Loucy (cell line): ENCODE measurements around the gene GALNT12.

Experiments used
- H2AFZ ChIP-seq: fragments of 200-600 bp; sonication (generic); 2 replicates; pipeline ENCODE4 v1.6.0; 2016; ENCODE audit warnings: antibody characterized with exemption, mild to moderate bottlenecking, low read length, moderate library complexity
- H3F3A ChIP-seq: fragments of 200-600 bp; 2 replicates; pipeline ENCODE4 v1.6.0; 2016; ENCODE audit warnings: antibody characterized with exemption, low read depth, mild to moderate bottlenecking
- H3K27me3 ChIP-seq: fragments of 200-600 bp; sonication (generic); 2 replicates; pipeline ENCODE4 v1.6.1; 2014; ENCODE audit warnings: low read length, mild to moderate bottlenecking; ENCODE audit not compliant: insufficient read depth, poor library complexity, severe bottlenecking
- H3K36me3 ChIP-seq: fragments of 200-600 bp; sonication (generic); 2 replicates; pipeline ENCODE4 v1.6.1; 2016; ENCODE audit warnings: low read length; ENCODE audit not compliant: insufficient read depth
- H3K4me1 ChIP-seq: fragments of 200-600 bp; sonication (generic); 2 replicates; pipeline ENCODE4 v1.5.1; 2014; ENCODE audit warnings: low read length, mild to moderate bottlenecking; ENCODE audit not compliant: insufficient read depth, poor library complexity, severe bottlenecking
- H3K4me2 ChIP-seq: fragments of 200-600 bp; sonication (generic); 2 replicates; pipeline ENCODE4 v1.6.0; 2014; ENCODE audit warnings: antibody characterized with exemption, low read length, low read depth, mild to moderate bottlenecking; ENCODE audit not compliant: poor library complexity, severe bottlenecking
- H3K4me3 ChIP-seq: fragments of 200-600 bp; sonication (generic); 2 replicates; pipeline ENCODE4 v1.5.1; 2014; ENCODE audit warnings: low read length, mild to moderate bottlenecking, mixed read lengths; ENCODE audit not compliant: poor library complexity, severe bottlenecking
- H3K79me2 ChIP-seq: fragments of 200-600 bp; sonication (generic); 2 replicates; pipeline ENCODE4 v1.6.1; 2014; ENCODE audit warnings: low read length; ENCODE audit not compliant: insufficient read depth
- H3K9ac ChIP-seq: fragments of 200-600 bp; sonication (generic); 2 replicates; pipeline ENCODE4 v1.6.0; 2014; ENCODE audit warnings: mild to moderate bottlenecking, low read depth, low read length, moderate library complexity; ENCODE audit not compliant: poor library complexity, severe bottlenecking
- H3K9me2 ChIP-seq: fragments of 200-600 bp; sonication (generic); replicated peaks from 2 replicates; pipeline ENCODE4 v1.6.1; 2016; ENCODE audit warnings: low read depth, low read length, mixed read lengths
- H3K9me3 ChIP-seq: fragments of 200-600 bp; sonication (generic); 2 replicates; pipeline ENCODE4 v1.6.1; 2014; ENCODE audit warnings: mild to moderate bottlenecking, antibody characterized with exemption, low read length, low read depth; ENCODE audit not compliant: insufficient read depth
- H4K20me1 ChIP-seq: fragments of 200-600 bp; sonication (generic); 2 replicates; pipeline ENCODE4 v1.6.0; 2014; ENCODE audit warnings: antibody characterized with exemption, low read length, mild to moderate bottlenecking; ENCODE audit not compliant: insufficient read depth, poor library complexity, severe bottlenecking
- EZH2phosphoT487 ChIP-seq: fragments of 200-600 bp; IDR thresholded peaks from 2 replicates; pipeline ENCODE4 v1.6.1; 2018; ENCODE audit warnings: antibody characterized with exemption, mild to moderate bottlenecking, moderate library complexity, borderline replicate concordance
- TF ChIP-seq, protein P1 (sequence below): fragments of 200-600 bp; sonication (generic); conservative IDR thresholded peaks from 2 replicates; pipeline ENCODE4 v1.5.1; 2014; ENCODE audit warnings: mild to moderate bottlenecking, antibody characterized with exemption, low read length

Gene GALNT12

DNA sequence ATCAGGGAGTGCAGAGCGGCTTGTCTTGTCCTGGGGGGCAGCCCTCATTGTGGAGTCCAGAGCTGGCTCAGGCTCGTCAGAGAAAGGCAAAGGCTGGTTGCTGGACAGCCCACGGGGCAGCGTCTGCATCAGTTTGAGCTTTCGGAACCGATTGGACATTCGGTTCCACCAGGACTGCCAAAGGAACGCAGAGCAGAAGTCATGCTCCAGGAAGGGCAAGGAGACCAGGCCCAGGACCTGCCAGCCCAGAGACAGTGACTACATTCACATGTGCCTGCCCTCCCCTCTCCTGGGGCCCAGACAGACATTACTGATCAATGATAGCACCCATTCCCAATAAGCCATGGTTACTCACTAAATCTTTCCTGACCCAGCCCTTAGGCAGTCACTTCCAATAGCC is 29.2 kb upstream of the GALNT12 start:
- Histone ChIP-seq H3K36me3 (no peaks in the 10 kb centered on the region), H3K9ac (no peak overlapping the region)

DNA sequence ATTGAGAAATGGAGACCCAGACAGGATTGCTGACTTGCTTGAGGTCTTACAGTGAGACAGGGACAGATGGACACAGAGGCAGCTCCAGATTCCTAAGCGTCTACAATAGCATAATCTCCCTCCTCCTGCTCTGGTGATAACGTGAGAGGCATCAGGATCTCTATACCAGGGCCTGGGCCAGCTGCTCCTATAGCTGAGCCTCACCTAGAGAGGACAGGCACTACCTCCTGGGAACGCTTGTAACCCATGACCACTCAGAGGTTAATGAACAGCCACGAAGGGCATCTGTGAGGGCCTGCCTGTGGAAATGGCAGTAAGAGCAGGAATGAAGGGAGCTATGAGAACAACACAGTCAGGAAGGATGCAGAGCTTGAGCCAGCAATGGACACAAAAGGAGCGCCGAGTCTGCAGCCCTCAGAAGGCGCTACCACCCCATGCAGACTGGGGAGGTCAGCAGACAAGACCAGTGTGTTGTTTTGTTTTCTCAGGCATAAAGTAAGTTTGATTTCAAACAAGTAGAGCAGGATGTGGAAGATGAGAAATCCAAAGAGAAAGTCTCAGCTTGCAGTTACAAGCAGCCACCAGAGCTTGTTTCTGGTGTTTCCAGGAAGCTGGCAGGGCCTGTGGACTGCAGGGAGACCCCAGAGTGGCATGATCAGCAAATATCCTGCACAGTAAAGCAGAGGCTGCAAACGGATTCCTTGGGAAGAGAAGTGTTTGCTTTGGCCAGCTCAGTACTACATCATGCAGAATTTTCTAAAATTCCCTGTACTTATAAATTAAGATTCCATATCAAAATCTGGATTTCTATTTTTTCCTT is 28.5 kb upstream of the GALNT12 start:
- H3K4me1 ChIP-seq, result no peaks in the 10 kb centered on the region
- no peaks in the 10 kb centered on the region for H4K20me1 ChIP-seq
- no peak overlapping the region for H3K4me2 ChIP-seq
- no peaks in the 10 kb centered on the region for H3K9me2 ChIP-seq
- H3K36me3 ChIP-seq, result no peaks in the 10 kb centered on the region
- TF ChIP-seq, protein P1, sequence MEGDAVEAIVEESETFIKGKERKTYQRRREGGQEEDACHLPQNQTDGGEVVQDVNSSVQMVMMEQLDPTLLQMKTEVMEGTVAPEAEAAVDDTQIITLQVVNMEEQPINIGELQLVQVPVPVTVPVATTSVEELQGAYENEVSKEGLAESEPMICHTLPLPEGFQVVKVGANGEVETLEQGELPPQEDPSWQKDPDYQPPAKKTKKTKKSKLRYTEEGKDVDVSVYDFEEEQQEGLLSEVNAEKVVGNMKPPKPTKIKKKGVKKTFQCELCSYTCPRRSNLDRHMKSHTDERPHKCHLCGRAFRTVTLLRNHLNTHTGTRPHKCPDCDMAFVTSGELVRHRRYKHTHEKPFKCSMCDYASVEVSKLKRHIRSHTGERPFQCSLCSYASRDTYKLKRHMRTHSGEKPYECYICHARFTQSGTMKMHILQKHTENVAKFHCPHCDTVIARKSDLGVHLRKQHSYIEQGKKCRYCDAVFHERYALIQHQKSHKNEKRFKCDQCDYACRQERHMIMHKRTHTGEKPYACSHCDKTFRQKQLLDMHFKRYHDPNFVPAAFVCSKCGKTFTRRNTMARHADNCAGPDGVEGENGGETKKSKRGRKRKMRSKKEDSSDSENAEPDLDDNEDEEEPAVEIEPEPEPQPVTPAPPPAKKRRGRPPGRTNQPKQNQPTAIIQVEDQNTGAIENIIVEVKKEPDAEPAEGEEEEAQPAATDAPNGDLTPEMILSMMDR, result no peak
- TF ChIP-seq EZH2phosphoT487, result no peak
- H3K27me3 ChIP-seq, result no peaks in the 10 kb centered on the region
- H3K9ac ChIP-seq, result no peak overlapping the region
- H3F3A ChIP-seq, result no peaks in the 10 kb centered on the region
- H2AFZ ChIP-seq, result no peak overlapping the region
- H3K79me2 ChIP-seq, result no peaks in the 10 kb centered on the region
- no peak overlapping the region for H3K4me3 ChIP-seq
- no peaks in the 10 kb centered on the region for H3K9me3 ChIP-seq

More for the DNA sequence above, 29.2 kb upstream of the GALNT12 start:
- TF ChIP-seq EZH2phosphoT487, result no peak
- TF ChIP-seq, protein P1, result no peak
- H4K20me1 ChIP-seq, result no peaks in the 10 kb centered on the region
- H3K4me3 ChIP-seq, result no peak overlapping the region
- no peak overlapping the region for H3K4me2 ChIP-seq
- H3K79me2 ChIP-seq, result no peaks in the 10 kb centered on the region
- no peaks in the 10 kb centered on the region for H3K9me2 ChIP-seq
- H3F3A ChIP-seq, result no peaks in the 10 kb centered on the region
- H3K4me1 ChIP-seq, result no peaks in the 10 kb centered on the region
- no peaks in the 10 kb centered on the region for H3K9me3 ChIP-seq
- no peaks in the 10 kb centered on the region for H3K27me3 ChIP-seq
- no peak overlapping the region for H2AFZ ChIP-seq

DNA sequence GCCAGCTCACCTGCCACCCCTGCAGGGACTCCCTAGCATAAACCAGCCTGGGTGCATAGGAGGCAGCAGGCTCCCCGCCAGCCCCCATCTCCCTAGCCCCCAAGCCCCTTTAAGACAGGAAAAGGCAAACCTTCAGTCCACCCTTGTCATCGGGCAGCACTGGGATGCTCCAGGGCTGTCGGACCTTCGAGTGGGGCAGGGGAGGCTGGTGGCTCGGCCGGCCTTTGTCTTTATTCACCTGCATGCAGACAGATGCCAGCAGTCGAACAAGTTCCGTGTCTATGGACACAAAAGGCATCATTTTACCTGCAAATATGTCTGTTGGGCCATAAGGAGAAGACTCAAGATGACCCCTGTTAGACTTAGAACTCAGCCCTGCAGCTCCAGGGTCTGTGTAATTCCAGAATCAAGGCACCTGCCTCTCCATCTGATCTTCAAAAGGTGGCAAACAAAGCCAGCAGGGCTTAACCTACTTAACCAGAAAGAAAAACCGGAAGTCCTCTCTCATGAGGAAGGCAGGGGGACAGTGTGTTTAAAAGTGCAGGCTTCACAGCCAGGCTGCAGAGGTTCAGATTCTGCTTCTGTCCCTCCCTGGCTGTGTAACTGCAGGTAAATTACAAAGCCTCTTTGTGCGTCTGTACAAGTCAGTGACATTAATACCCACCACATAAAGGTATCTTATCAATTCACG is 27.3 kb upstream of the GALNT12 start:
- Histone ChIP-seq H3K36me3 (no peaks in the 10 kb centered on the region), H3K9me2 (no peaks in the 10 kb centered on the region), H3K79me2 (no peaks in the 10 kb centered on the region), H3K9ac (no peak overlapping the region), H3K4me2 (no peak overlapping the region), H3K9me3 (no peaks in the 10 kb centered on the region), H2AFZ (no peak overlapping the region), H3F3A (no peaks in the 10 kb centered on the region), H3K4me3 (no peak overlapping the region), H4K20me1 (no peaks in the 10 kb centered on the region), H3K27me3 (no peaks in the 10 kb centered on the region), H3K4me1 (no peaks in the 10 kb centered on the region)
- TF ChIP-seq, protein P1, result no peak
- no peak for TF ChIP-seq EZH2phosphoT487
